ENCODE data around the gene INPP5A.
"Not testable (repeated sequence)": the region's sequence is repeated elsewhere in the genome, so short reads cannot be mapped to it uniquely, and the experiment has no call there.

INPP5A gene

GRCh38 chr10:132537684-132538001 is at the start of gene INPP5A:
Gene INPP5A, plus strand, starts transcription at chr10:132537787. Its CDS starts 310 bp downstream, at chr10:132538097.
- DNase-seq: no peak

- no peak for DNase-seq
Observed at GRCh38 chr10:132488231-132488821, 49.3 kb upstream of the INPP5A start.

GRCh38 chr10:132489053-132489703 is 48.4 kb upstream of the INPP5A start:
- DNase-seq: no peak

GRCh38 chr10:132489704-132490534 is 47.7 kb upstream of the INPP5A start:
- no peak for DNase-seq

GRCh38 chr10:132491534-132491933 is 46.1 kb upstream of the INPP5A start:
- DNase-seq: not testable (repeated sequence)

- DNase-seq: no peak
Observed at GRCh38 chr10:132492323-132493025, 45.1 kb upstream of the INPP5A start.

- no peak for DNase-seq
Observed at GRCh38 chr10:132493246-132493755, 44.3 kb upstream of the INPP5A start.

- no peak for DNase-seq
Observed at GRCh38 chr10:132493756-132494290, 43.8 kb upstream of the INPP5A start.

- no peak for DNase-seq
Observed at GRCh38 chr10:132494866-132495630, 42.5 kb upstream of the INPP5A start.

GRCh38 chr10:132496360-132497062 is 41.1 kb upstream of the INPP5A start:
- DNase-seq: no peak

GRCh38 chr10:132497063-132497680 is 40.4 kb upstream of the INPP5A start:
- DNase-seq: no peak

GRCh38 chr10:132497861-132498561 is 39.6 kb upstream of the INPP5A start:
- DNase-seq: no peak

GRCh38 chr10:132498562-132499366 is 38.8 kb upstream of the INPP5A start:
- no peak for DNase-seq

- no peak for DNase-seq
Observed at GRCh38 chr10:132499367-132499685, 38.3 kb upstream of the INPP5A start.

GRCh38 chr10:132500781-132501415 is 36.7 kb upstream of the INPP5A start:
- DNase-seq: no peak

GRCh38 chr10:132502544-132503300 is 34.9 kb upstream of the INPP5A start:
- no peak for DNase-seq

GRCh38 chr10:132503581-132504421 is 33.8 kb upstream of the INPP5A start:
- no peak for DNase-seq

All from NCI-H2227 treated with DMSO at 0.1 percent for 48 hours (cell line).